ENCODE data around the gene RBPJ. TPM values are rescaled to one million over a fixed set of nuclear protein-coding genes. Genes with fewer than 3 reads are reported as not detected.

The RBPJ gene
- total RNA-seq, 2 experiments from 2014 or later: 114 to 118 TPM

DNA sequence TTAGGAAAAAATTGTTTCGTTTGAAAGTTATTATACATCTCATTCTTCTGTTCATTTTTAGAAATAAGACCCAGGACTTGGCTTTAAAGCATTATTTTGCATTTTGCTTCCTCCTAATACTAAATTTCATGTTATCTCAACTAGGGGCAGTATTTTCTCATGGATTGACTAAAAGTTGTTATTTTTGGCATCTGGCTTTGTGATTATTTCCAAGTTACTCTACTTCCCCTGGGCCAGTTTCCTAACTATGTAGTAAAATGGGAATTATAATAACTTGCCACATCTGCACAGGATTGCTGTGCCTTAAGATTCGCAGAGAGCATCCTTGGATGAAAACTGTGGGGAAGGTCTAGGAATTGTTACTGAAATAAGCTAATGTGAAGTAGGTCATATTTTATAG, 3.0 kb downstream of the RBPJ start:
- CTCF ChIA-PET: interaction anchor here (1.3 kb wide), 1 partner anchor 16 kb away, joined by 4 read pairs; no protein-coding TSS in a partner anchor
- intact Hi-C loops (cut with micrococcal nuclease): loop anchor here (5.0 kb wide), 3 partner anchors 482 to 882 kb away; no protein-coding TSS in a partner anchor
- Mint-ChIP-seq H3K27ac (no peak overlapping the region), H3K9me3 (no peaks in the 10 kb centered on the region), H3K4me1 (ENCODE audit: low read depth) (peaks cover 33% of the 10 kb centered on the region), H3K27me3 (ENCODE audit: low read depth) (no peaks in the 10 kb centered on the region), H3K36me3 (ENCODE audit: low read depth) (peaks cover 5% of the 10 kb centered on the region), H3K4me3 (peak overlapping the region; percentile 66)
- DNase-seq: no peak

GRCh38 chr4:26325191-26325590, 4.4 kb downstream of the RBPJ start:
- no peaks in the 10 kb centered on the region for H3K27me3 Mint-ChIP-seq (ENCODE audit: low read depth)
- intact Hi-C loops (cut with micrococcal nuclease): loop anchor here (1.0 kb wide), 4 partner anchors 256 to 337 kb away; no protein-coding TSS in a partner anchor
- CTCF ChIA-PET: interaction anchor here (0.6 to 7.1 kb wide), 23 partner anchors 12 to 337 kb away, joined by 3 to 52 read pairs (median 4); no protein-coding TSS in a partner anchor
- no peak overlapping the region for H3K27ac Mint-ChIP-seq
- no peaks in the 10 kb centered on the region for H3K9me3 Mint-ChIP-seq
- H3K4me1 Mint-ChIP-seq (ENCODE audit: low read depth): peaks cover 39% of the 10 kb centered on the region
- DNase-seq: peak; percentile 46
- peaks cover 3% of the 10 kb centered on the region for H3K36me3 Mint-ChIP-seq (ENCODE audit: low read depth)
- peak overlapping the region; percentile 31 for H3K4me3 Mint-ChIP-seq

DNA sequence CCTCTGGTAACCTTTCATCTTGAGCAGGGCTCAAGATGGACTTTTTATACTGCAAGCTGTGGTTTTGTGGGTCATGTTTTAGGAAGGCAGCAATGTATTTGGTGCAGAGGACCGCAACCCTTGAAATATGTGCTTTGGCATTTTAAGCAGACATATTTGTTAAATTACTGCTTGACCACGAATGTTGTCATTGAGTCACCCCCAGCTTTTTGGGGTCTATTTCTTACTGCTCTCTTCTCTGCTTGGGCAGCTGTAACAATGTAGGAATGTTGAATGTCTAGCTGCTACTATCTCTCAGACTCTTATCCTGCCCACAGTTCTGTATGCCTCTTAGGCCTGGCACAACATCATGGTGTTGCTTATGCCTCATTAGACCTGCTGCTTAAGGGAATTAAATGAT, 6.0 kb downstream of the RBPJ start:
- H3K4me3 Mint-ChIP-seq: no peak overlapping the region

GRCh38 chr4:26330186-26330787, 9.5 kb downstream of the RBPJ start:
- intact Hi-C loops (cut with micrococcal nuclease): loop anchor here (1.0 to 5.0 kb wide), 4 partner anchors 42 to 680 kb away; no protein-coding TSS in a partner anchor
- CTCF ChIA-PET: interaction anchor here (0.6 to 7.2 kb wide), 38 partner anchors 10 to 677 kb away, joined by 3 to 77 read pairs (median 4); no protein-coding TSS in a partner anchor
- no peaks in the 10 kb centered on the region for H3K27me3 Mint-ChIP-seq (ENCODE audit: low read depth)
- H3K9me3 Mint-ChIP-seq: no peaks in the 10 kb centered on the region
- H3K4me1 Mint-ChIP-seq (ENCODE audit: low read depth): peaks cover 40% of the 10 kb centered on the region
- H3K27ac Mint-ChIP-seq: no peak overlapping the region
- H3K36me3 Mint-ChIP-seq (ENCODE audit: low read depth): no peaks in the 10 kb centered on the region
- H3K4me3 Mint-ChIP-seq: no peak overlapping the region
- no peak for DNase-seq

More for the DNA sequence above, 6.0 kb downstream of the RBPJ start:
- Mint-ChIP-seq H3K27ac (no peak overlapping the region), H3K9me3 (no peaks in the 10 kb centered on the region), H3K4me1 (ENCODE audit: low read depth) (peaks cover 53% of the 10 kb centered on the region), H3K27me3 (ENCODE audit: low read depth) (no peaks in the 10 kb centered on the region), H3K36me3 (ENCODE audit: low read depth) (peaks cover 3% of the 10 kb centered on the region)
- intact Hi-C loops (cut with micrococcal nuclease): no loop called here
- no peak for DNase-seq
- CTCF ChIA-PET: interaction anchor here (0.6 to 7.2 kb wide), 7 partner anchors 82 to 339 kb away, joined by 3 to 77 read pairs (median 5); no protein-coding TSS in a partner anchor

DNA sequence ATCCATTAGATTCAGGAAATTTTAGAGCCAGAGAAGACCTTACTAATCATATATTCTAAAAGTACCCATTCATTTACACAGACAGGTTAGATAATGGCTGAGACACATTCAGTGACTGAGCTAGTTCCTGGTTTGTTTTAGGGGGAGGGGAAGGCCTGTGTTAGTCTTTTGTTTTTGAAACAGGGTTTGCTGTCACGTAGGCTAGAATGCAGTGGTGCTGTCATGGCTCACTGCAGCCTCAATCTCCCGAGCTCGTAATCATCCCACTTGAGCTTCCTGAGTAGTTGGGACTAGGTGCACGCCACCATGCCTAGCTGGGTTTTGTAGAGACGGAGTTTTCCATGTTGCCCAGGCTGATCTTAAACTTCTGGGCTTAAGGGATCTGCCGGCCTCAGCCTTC, 10.1 kb downstream of the RBPJ start:
- Mint-ChIP-seq H3K4me3 (no peak overlapping the region), H3K27ac (no peak overlapping the region), H3K36me3 (ENCODE audit: low read depth) (no peaks in the 10 kb centered on the region), H3K4me1 (ENCODE audit: low read depth) (peaks cover 41% of the 10 kb centered on the region), H3K9me3 (no peaks in the 10 kb centered on the region), H3K27me3 (ENCODE audit: low read depth) (no peaks in the 10 kb centered on the region)
- CTCF ChIA-PET: interaction anchor here (0.6 to 7.2 kb wide), 33 partner anchors 10 to 676 kb away, joined by 3 to 77 read pairs (median 4); no protein-coding TSS in a partner anchor
- DNase-seq: no peak
- intact Hi-C loops (cut with micrococcal nuclease): loop anchor here (1.0 to 5.0 kb wide), 4 partner anchors 41 to 679 kb away; no protein-coding TSS in a partner anchor

GRCh38 chr4:26331380-26331950, 10.7 kb downstream of the RBPJ start:
- no peak for DNase-seq
- Mint-ChIP-seq H3K9me3 (no peaks in the 10 kb centered on the region), H3K36me3 (ENCODE audit: low read depth) (no peaks in the 10 kb centered on the region), H3K27ac (no peak overlapping the region), H3K4me1 (ENCODE audit: low read depth) (peaks cover 45% of the 10 kb centered on the region), H3K4me3 (no peak overlapping the region), H3K27me3 (ENCODE audit: low read depth) (no peaks in the 10 kb centered on the region)
- intact Hi-C loops (cut with micrococcal nuclease): loop anchor here (2.0 to 5.0 kb wide), 2 partner anchors 41 to 389 kb away; no protein-coding TSS in a partner anchor
- CTCF ChIA-PET: interaction anchor here (0.6 to 7.2 kb wide), 20 partner anchors 9 to 516 kb away, joined by 3 to 77 read pairs (median 5); no protein-coding TSS in a partner anchor

DNA sequence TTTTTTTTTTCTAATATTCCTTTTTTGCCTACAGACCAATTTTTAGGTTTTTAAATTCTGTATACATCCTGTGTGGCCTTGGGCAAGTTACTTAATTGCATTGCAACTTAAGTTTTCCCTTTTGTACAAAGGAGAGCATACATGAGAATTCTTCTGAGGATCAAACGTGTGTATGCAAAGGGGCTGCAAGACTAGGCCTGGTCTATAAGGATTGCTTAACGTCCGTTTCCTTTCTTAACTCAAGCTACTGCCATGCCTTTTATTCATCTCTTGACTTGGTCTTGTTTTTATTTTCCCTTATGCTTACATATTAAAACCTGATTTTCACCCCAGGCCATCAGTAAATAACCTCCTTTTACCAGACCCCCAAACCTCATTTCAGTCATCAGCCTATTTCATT, 13.6 kb downstream of the RBPJ start:
- intact Hi-C loops (cut with micrococcal nuclease): loop anchor here (5.0 kb wide), 1 partner anchor 38 kb away; no protein-coding TSS in a partner anchor
- peaks cover 47% of the 10 kb centered on the region for H3K4me1 Mint-ChIP-seq (ENCODE audit: low read depth)
- H3K27ac Mint-ChIP-seq: no peak overlapping the region
- no peak overlapping the region for H3K4me3 Mint-ChIP-seq
- H3K27me3 Mint-ChIP-seq (ENCODE audit: low read depth): no peaks in the 10 kb centered on the region
- DNase-seq: no peak
- no peaks in the 10 kb centered on the region for H3K9me3 Mint-ChIP-seq
- CTCF ChIA-PET: no interaction called here
- peaks cover 3% of the 10 kb centered on the region for H3K36me3 Mint-ChIP-seq (ENCODE audit: low read depth)

GRCh38 chr4:26337612-26338011, 16.8 kb downstream of the RBPJ start:
- Mint-ChIP-seq H3K36me3 (ENCODE audit: low read depth) (peaks cover 3% of the 10 kb centered on the region), H3K27ac (no peak overlapping the region), H3K4me1 (ENCODE audit: low read depth) (peaks cover 56% of the 10 kb centered on the region), H3K27me3 (ENCODE audit: low read depth) (no peaks in the 10 kb centered on the region), H3K4me3 (no peak overlapping the region), H3K9me3 (no peaks in the 10 kb centered on the region)
- no peak for DNase-seq
- CTCF ChIA-PET: interaction anchor here (0.6 to 0.8 kb wide), 3 partner anchors 11 to 72 kb away, joined by 3 to 5 read pairs (median 4); no protein-coding TSS in a partner anchor
- intact Hi-C loops (cut with micrococcal nuclease): no loop called here

GRCh38 chr4:26342328-26343037, 21.7 kb downstream of the RBPJ start:
- Mint-ChIP-seq H3K36me3 (ENCODE audit: low read depth) (peaks cover 9% of the 10 kb centered on the region), H3K4me1 (ENCODE audit: low read depth) (peaks cover 67% of the 10 kb centered on the region), H3K9me3 (no peaks in the 10 kb centered on the region), H3K4me3 (no peak overlapping the region), H3K27ac (no peak overlapping the region), H3K27me3 (ENCODE audit: low read depth) (no peaks in the 10 kb centered on the region)
- no peak for DNase-seq
- CTCF ChIA-PET: interaction anchor here (0.6 to 4.1 kb wide), 3 partner anchors 12 to 315 kb away, joined by 3 to 33 read pairs (median 4); no protein-coding TSS in a partner anchor
- intact Hi-C loops (cut with micrococcal nuclease): no loop called here

GRCh38 chr4:26343038-26343398, 22.2 kb downstream of the RBPJ start:
- CTCF ChIA-PET: interaction anchor here (0.6 to 4.1 kb wide), 3 partner anchors 12 to 316 kb away, joined by 3 to 33 read pairs (median 4); no protein-coding TSS in a partner anchor
- H3K36me3 Mint-ChIP-seq (ENCODE audit: low read depth): peaks cover 7% of the 10 kb centered on the region
- no peaks in the 10 kb centered on the region for H3K27me3 Mint-ChIP-seq (ENCODE audit: low read depth)
- intact Hi-C loops (cut with micrococcal nuclease): no loop called here
- H3K4me3 Mint-ChIP-seq: no peak overlapping the region
- H3K4me1 Mint-ChIP-seq (ENCODE audit: low read depth): peaks cover 64% of the 10 kb centered on the region
- DNase-seq: no peak
- no peaks in the 10 kb centered on the region for H3K9me3 Mint-ChIP-seq
- H3K27ac Mint-ChIP-seq: no peak overlapping the region

- no peaks in the 10 kb centered on the region for H3K27me3 Mint-ChIP-seq (ENCODE audit: low read depth)
- peaks cover 9% of the 10 kb centered on the region for H3K36me3 Mint-ChIP-seq (ENCODE audit: low read depth)
- H3K4me3 Mint-ChIP-seq: no peak overlapping the region
- peaks cover 74% of the 10 kb centered on the region for H3K4me1 Mint-ChIP-seq (ENCODE audit: low read depth)
- no peaks in the 10 kb centered on the region for H3K9me3 Mint-ChIP-seq
- no peak for DNase-seq
- no peak overlapping the region for H3K27ac Mint-ChIP-seq
- intact Hi-C loops (cut with micrococcal nuclease): no loop called here
- CTCF ChIA-PET: interaction anchor here (0.6 to 4.1 kb wide), 3 partner anchors 14 to 285 kb away, joined by 3 to 33 read pairs (median 3); no protein-coding TSS in a partner anchor
These were observed 24.2 kb downstream of the RBPJ start for GRCh38 chr4:26344901-26345564.
